HepG2 (cell line): Measurements from ENCODE around the gene POLE3. TPM values are rescaled to one million over a fixed set of nuclear protein-coding genes. Genes with fewer than 3 reads are reported as not detected.

ENCODE experiments used
- ATF3 ChIP-seq: sonication (generic); formaldehyde crosslinking; IDR thresholded peaks from 2 replicates; pipeline ENCODE4 v1.4.0; 2020; ENCODE audit warnings: missing genetic modification reagents
- CCDC6 ChIP-seq: sonication (generic); formaldehyde crosslinking; IDR thresholded peaks from 2 replicates; pipeline ENCODE4 v1.8.1; 2022; ENCODE audit warnings: mild to moderate bottlenecking, missing genetic modification reagents, moderate library complexity
- CHD2 ChIP-seq: IDR thresholded peaks from 2 replicates; pipeline ENCODE4 v1.6.1; 2011; ENCODE audit warnings: low read depth, low read length, improper control_type of control experiment
- DMTF1 ChIP-seq: sonication (generic); formaldehyde crosslinking; IDR thresholded peaks from 2 replicates; pipeline ENCODE4 v1.4.0; 2020; ENCODE audit warnings: mild to moderate bottlenecking, missing genetic modification reagents
- FOXC1 ChIP-seq: sonication (generic); formaldehyde crosslinking; IDR thresholded peaks from 2 replicates; pipeline ENCODE4 v1.8.0; 2022; ENCODE audit warnings: mild to moderate bottlenecking, missing genetic modification reagents, borderline replicate concordance
- IKZF5 ChIP-seq: IDR thresholded peaks from 2 replicates; pipeline ENCODE4 v1.6.1; 2018; ENCODE audit warnings: missing genetic modification reagents, mild to moderate bottlenecking, missing compliant biosample characterization
- MED13 ChIP-seq: sonication (generic); formaldehyde crosslinking; IDR thresholded peaks from 2 replicates; pipeline ENCODE4 v1.5.0; 2020; ENCODE audit warnings: missing genetic modification reagents
- PPARG ChIP-seq: conservative IDR thresholded peaks from 2 replicates; pipeline ENCODE4 v1.6.1; 2016; ENCODE audit warnings: missing biosample characterization, missing genetic modification reagents
- RXRB ChIP-seq: IDR thresholded peaks from 2 replicates; pipeline ENCODE4 v1.6.1; 2016; ENCODE audit warnings: borderline replicate concordance, missing genetic modification reagents, missing compliant biosample characterization
- ZBTB21 ChIP-seq: sonication (generic); formaldehyde crosslinking; IDR thresholded peaks from 2 replicates; pipeline ENCODE4 v1.4.0; 2020; ENCODE audit warnings: missing genetic modification reagents
- ZC3H13 ChIP-seq: sonication (generic); formaldehyde crosslinking; IDR thresholded peaks from 2 replicates; pipeline ENCODE4 v1.8.1; 2023; ENCODE audit warnings: mild to moderate bottlenecking, missing genetic modification reagents, moderate library complexity
- ZNF205 ChIP-seq: IDR thresholded peaks from 2 replicates; pipeline ENCODE4 v1.6.1; 2018; ENCODE audit warnings: missing biosample characterization, missing genetic modification reagents
- ZNF354B ChIP-seq: sonication (generic); formaldehyde crosslinking; IDR thresholded peaks from 2 replicates; pipeline ENCODE4 v1.8.0; 2022; ENCODE audit warnings: mild to moderate bottlenecking, missing genetic modification reagents
- ZNF430 ChIP-seq: sonication (generic); formaldehyde crosslinking; IDR thresholded peaks from 2 replicates; pipeline ENCODE4 v1.9.0; 2021; ENCODE audit warnings: mild to moderate bottlenecking, missing genetic modification reagents
- ZNF441 ChIP-seq: sonication (generic); formaldehyde crosslinking; IDR thresholded peaks from 2 replicates; pipeline ENCODE4 v1.7.0; 2021; ENCODE audit warnings: missing genetic modification reagents, borderline replicate concordance
- polyA plus RNA-seq, 8 experiments: library from polyadenylated mRNA; depleted of rRNA in 3 of 8; stranded (reverse) in 7 of 8; unstranded in 1 of 8; fragments of >200 nt; fragmentation: Illumina TruSeq in 4 of 8; extraction: Trizol in 4 of 8; gene quantifications; 2 replicates each; pipeline versions ENCODE4 v1.2.1 to v1.2.3, GENCODE V29; 2011 to 2016; ENCODE audit warnings: low read depth in 4 of 8, missing spikeins in 1 of 8, mixed read lengths in 1 of 8; ENCODE audit not compliant: insufficient read depth in 1 of 8
- total RNA-seq, 5 experiments: library from RNA; depleted of rRNA; stranded (reverse); fragments of >200 nt; fragmentation: Illumina TruSeq; extraction: Trizol; gene quantifications; 2 replicates each; pipeline ENCODE4 v1.2.3, GENCODE V29; 2016; ENCODE audit warnings: low read depth in 1 of 5
- TF ChIP-seq, protein P1 (sequence below): IDR thresholded peaks from 2 replicates; pipeline ENCODE4 v1.6.1; 2016; ENCODE audit warnings: low read depth, control low read depth
- TF ChIP-seq, protein P2 (sequence below): sonication (generic); formaldehyde crosslinking; IDR thresholded peaks from 2 replicates; pipeline ENCODE4 v1.4.0; 2020; ENCODE audit warnings: missing genetic modification reagents, borderline replicate concordance
- TF ChIP-seq, protein P3 (sequence below): IDR thresholded peaks from 2 replicates; pipeline ENCODE4 v1.6.1; 2016; ENCODE audit warnings: mild to moderate bottlenecking

POLE3 gene
- total and polyA plus RNA-seq, 2 of the 13 experiments (the other 11 are each of a cell fraction or from before 2014, with no cell fraction given): 36.0 to 77.2 TPM

GRCh38 chr9:113454914-113455761, 44.7 kb upstream of the POLE3 start (continued):
- TF ChIP-seq, protein P1, sequence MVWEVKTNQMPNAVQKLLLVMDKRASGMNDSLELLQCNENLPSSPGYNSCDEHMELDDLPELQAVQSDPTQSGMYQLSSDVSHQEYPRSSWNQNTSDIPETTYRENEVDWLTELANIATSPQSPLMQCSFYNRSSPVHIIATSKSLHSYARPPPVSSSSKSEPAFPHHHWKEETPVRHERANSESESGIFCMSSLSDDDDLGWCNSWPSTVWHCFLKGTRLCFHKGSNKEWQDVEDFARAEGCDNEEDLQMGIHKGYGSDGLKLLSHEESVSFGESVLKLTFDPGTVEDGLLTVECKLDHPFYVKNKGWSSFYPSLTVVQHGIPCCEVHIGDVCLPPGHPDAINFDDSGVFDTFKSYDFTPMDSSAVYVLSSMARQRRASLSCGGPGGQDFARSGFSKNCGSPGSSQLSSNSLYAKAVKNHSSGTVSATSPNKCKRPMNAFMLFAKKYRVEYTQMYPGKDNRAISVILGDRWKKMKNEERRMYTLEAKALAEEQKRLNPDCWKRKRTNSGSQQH: no peak
- TF ChIP-seq ZNF354B (CRISPR knock-in tag) (no peak), IKZF5 (CRISPR knock-in tag) (no peak), CCDC6 (CRISPR knock-in tag) (no peak), FOXC1 (CRISPR knock-in tag) (no peak), DMTF1 (CRISPR knock-in tag) (no peak), ZC3H13 (CRISPR knock-in tag) (no peak), ATF3 (CRISPR knock-in tag) (peak; percentile 39; the same call in 1 of the 2 replicates), ZNF430 (CRISPR knock-in tag) (no peak), ZBTB21 (no peak), MED13 (CRISPR knock-in tag) (no peak), RXRB (CRISPR knock-in tag) (no peak), ZNF205 (no peak), PPARG (CRISPR knock-in tag) (0 out of 2 replicates have a peak, but pooled peaks have one; percentile 26), CHD2 (no peak), ZNF441 (no peak)
- TF ChIP-seq, protein P2, sequence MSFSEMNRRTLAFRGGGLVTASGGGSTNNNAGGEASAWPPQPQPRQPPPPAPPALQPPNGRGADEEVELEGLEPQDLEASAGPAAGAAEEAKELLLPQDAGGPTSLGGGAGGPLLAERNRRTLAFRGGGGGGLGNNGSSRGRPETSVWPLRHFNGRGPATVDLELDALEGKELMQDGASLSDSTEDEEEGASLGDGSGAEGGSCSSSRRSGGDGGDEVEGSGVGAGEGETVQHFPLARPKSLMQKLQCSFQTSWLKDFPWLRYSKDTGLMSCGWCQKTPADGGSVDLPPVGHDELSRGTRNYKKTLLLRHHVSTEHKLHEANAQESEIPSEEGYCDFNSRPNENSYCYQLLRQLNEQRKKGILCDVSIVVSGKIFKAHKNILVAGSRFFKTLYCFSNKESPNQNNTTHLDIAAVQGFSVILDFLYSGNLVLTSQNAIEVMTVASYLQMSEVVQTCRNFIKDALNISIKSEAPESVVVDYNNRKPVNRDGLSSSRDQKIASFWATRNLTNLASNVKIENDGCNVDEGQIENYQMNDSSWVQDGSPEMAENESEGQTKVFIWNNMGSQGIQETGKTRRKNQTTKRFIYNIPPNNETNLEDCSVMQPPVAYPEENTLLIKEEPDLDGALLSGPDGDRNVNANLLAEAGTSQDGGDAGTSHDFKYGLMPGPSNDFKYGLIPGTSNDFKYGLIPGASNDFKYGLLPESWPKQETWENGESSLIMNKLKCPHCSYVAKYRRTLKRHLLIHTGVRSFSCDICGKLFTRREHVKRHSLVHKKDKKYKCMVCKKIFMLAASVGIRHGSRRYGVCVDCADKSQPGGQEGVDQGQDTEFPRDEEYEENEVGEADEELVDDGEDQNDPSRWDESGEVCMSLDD (CRISPR knock-in tag): no peak
- TF ChIP-seq, protein P3, sequence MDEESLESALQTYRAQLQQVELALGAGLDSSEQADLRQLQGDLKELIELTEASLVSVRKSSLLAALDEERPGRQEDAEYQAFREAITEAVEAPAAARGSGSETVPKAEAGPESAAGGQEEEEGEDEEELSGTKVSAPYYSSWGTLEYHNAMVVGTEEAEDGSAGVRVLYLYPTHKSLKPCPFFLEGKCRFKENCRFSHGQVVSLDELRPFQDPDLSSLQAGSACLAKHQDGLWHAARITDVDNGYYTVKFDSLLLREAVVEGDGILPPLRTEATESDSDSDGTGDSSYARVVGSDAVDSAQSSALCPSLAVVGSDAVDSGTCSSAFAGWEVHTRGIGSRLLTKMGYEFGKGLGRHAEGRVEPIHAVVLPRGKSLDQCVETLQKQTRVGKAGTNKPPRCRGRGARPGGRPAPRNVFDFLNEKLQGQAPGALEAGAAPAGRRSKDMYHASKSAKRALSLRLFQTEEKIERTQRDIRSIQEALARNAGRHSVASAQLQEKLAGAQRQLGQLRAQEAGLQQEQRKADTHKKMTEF (CRISPR knock-in tag): no peak
